Smooth muscle cell of the coronary artery (primary cell): ENCODE measurements around the gene KRTAP13-2. TPM values are rescaled to one million over a fixed set of nuclear protein-coding genes. Genes with fewer than 3 reads are reported as not detected.

Source experiments
- total RNA-seq: library from RNA; depleted of rRNA; stranded (reverse); fragments of >200 nt; gene quantifications from 2 replicates; pipeline ENCODE4 v1.2.3, GENCODE V29; 2014; ENCODE audit warnings: low replicate concordance

The KRTAP13-2 gene
- not detected in 2 replicates for total RNA-seq

DNA sequence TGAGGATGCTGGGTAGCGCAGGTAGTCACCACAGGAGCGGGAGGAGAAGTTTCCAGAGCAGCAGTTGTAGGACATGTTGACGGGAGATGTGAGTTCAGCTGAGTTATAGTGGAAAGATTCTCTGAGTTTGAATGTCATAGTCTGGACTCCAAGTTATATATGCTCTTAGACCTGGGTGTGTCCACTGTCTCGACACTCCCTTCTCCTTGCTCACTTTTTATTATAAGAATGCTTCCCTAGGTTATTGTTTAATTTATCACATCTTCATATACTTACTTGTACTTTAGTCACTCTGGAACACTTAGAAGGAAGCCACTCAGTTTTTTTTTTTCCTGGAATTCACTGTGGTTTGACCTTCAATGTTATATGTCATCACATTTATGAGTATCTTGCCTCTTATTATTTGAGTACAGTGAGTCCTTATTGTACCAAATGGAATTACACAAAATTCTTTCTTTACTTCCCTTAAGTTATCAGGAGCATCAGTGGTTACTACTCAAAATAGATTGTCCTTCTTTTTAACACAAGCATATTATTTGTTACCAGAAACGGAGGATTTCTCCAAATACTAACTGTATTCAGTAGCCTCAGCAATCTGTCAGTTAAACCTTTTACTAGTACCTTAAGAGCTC lies at the start of gene KRTAP13-2:
KRTAP13-2 (minus strand) TSS at position 133 of the 632 bp plus-strand sequence; CDS start at position 75, 58 bp downstream.

DNA sequence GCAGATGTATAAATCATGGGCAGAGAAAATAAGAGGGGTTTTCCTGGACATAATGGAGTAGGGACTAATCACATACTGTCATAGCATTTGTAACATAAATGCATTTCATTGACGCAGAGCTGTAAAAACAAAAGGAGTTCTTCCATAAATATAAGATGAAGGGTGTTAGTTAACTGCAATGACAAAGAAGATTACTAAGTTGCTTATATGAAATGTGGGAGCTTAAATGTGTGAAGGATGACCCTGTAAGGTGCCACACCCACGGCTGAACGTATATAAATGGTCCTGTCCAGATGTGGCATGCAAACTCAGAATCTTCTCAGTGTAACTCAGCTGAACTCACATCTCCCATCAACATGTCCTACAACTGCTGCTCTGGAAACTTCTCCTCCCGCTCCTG lies 23.7 kb upstream of the KRTAP13-2 start, which contains the start of gene KRTAP13-1:
KRTAP13-1 (plus strand) TSS at position 301 of the 400 bp plus-strand sequence; CDS start at position 357, 56 bp downstream.

DNA sequence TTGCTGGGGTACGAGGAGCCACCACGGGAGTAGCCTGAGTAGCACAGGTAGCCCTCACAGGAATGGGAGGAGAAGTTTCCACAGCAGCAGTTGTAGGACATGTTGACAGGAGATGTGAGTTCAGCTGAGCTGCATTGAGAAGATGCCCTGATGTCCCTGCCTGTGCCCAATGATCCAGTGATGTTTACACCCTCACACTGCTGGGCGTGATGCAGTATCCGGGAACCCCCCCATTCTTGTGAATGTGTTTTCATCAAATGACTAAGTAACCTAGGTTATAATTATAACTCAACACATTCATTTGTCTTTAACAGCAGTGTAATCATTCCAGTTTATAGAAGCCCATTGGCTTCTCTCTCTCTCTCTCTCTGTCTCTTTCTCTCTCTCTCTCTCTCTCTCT lies 23.6 kb downstream of the KRTAP13-2 start, which contains the start of gene KRTAP23-1:
KRTAP23-1 (minus strand) TSS at position 101 of the 400 bp plus-strand sequence; CDS start at position 101, 0 bp downstream.

GRCh38 chr21:30337276-30337744 lies 34.8 kb downstream of the KRTAP13-2 start, which contains the start of gene KRTAP27-1:
Gene KRTAP27-1, minus strand, starts transcription at chr21:30337694. Its CDS starts 26 bp downstream, at chr21:30337668.

Other genes with a start within 250 kb of the KRTAP13-2 start
- not detected in 2 replicates for gene CLDN17, start 205.5 kb downstream of the KRTAP13-2 start, total RNA-seq
- not detected in 2 replicates for gene CLDN8, start 156.2 kb downstream of the KRTAP13-2 start, total RNA-seq
- not detected in 2 replicates for gene KRTAP24-1, start 89.3 kb downstream of the KRTAP13-2 start, total RNA-seq
- not detected in 2 replicates for gene KRTAP25-1, start 82.8 kb downstream of the KRTAP13-2 start, total RNA-seq
- not detected in 2 replicates for gene KRTAP26-1, start 52.0 kb downstream of the KRTAP13-2 start, total RNA-seq
- gene KRTAP27-1, start 34.6 kb downstream of the KRTAP13-2 start, total RNA-seq = not detected in 2 replicates
- not detected in 2 replicates for gene KRTAP23-1, start 23.7 kb downstream of the KRTAP13-2 start, total RNA-seq
- gene KRTAP13-1, start 23.8 kb upstream of the KRTAP13-2 start, total RNA-seq = not detected in 2 replicates
- gene KRTAP13-3, start 53.7 kb upstream of the KRTAP13-2 start, total RNA-seq = not detected in 2 replicates
- not detected in 2 replicates for gene KRTAP13-4, start 57.9 kb upstream of the KRTAP13-2 start, total RNA-seq
- gene KRTAP15-1, start 68.0 kb upstream of the KRTAP13-2 start, total RNA-seq = not detected in 2 replicates
- gene KRTAP19-1, start 108.1 kb upstream of the KRTAP13-2 start, total RNA-seq = not detected in 2 replicates
- gene KRTAP19-2, start 115.2 kb upstream of the KRTAP13-2 start, total RNA-seq = not detected in 2 replicates
- not detected in 2 replicates for gene KRTAP19-3, start 119.7 kb upstream of the KRTAP13-2 start, total RNA-seq
- gene KRTAP19-4, start 124.9 kb upstream of the KRTAP13-2 start, total RNA-seq = not detected in 2 replicates
- gene KRTAP19-5, start 129.9 kb upstream of the KRTAP13-2 start, total RNA-seq = not detected in 2 replicates
- gene KRTAP19-6, start 169.6 kb upstream of the KRTAP13-2 start, total RNA-seq = not detected in 2 replicates
- gene KRTAP19-7, start 189.0 kb upstream of the KRTAP13-2 start, total RNA-seq = not detected in 2 replicates
- gene KRTAP22-2, start 218.1 kb upstream of the KRTAP13-2 start, total RNA-seq = not detected in 2 replicates
- gene KRTAP6-3, start 220.2 kb upstream of the KRTAP13-2 start, total RNA-seq = not detected in 2 replicates
- not detected in 2 replicates for gene KRTAP6-2, start 226.6 kb upstream of the KRTAP13-2 start, total RNA-seq
- not detected in 2 replicates for gene KRTAP22-1, start 228.8 kb upstream of the KRTAP13-2 start, total RNA-seq
- not detected in 2 replicates for gene KRTAP6-1, start 241.7 kb upstream of the KRTAP13-2 start, total RNA-seq
- gene KRTAP20-1, start 244.2 kb upstream of the KRTAP13-2 start, total RNA-seq = not detected in 2 replicates
- not detected in 2 replicates for gene KRTAP20-4, start 248.4 kb upstream of the KRTAP13-2 start, total RNA-seq